ENCODE data around the gene CRYL1. TPM values are rescaled to one million over a fixed set of nuclear protein-coding genes. Genes with fewer than 3 reads are reported as not detected.

CRYL1 gene
- total and polyA plus RNA-seq, 2 experiments from 2014 or later: 11.3 to 16.1 TPM

DNA sequence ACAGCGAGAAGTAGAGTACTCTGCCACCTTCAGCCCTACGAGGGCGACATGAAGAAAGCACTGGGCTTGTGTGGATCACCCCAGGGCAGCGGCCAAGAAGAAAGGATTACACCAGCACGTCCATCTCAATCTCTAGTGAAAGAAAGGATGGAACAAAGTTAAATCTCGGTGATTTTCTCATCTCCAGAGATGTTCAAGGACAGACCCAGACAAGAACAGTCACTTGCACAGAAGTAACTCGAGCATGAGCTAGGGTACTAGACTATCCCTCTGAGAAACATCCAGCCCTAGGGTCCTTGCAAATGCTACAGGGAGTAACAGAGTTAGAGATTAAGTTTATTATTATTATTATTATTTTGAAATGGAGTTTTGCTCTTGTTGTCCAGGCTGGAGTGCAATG lies 106.7 kb downstream of the CRYL1 start:
- Histone ChIP-seq H3K4me1 (ENCODE audit: insufficient read depth) (peaks cover 4% of the 10 kb centered on the region; the same call in 1 of the 2 replicates), H3K27me3 (replicated peaks; ENCODE audit: insufficient read depth) (no peaks in the 10 kb centered on the region), H3K4me2 (ENCODE audit: unreplicated experiment) (no peak overlapping the region), H3K9me2 (ENCODE audit: insufficient read depth) (no peaks in the 10 kb centered on the region), H3K79me2 (ENCODE audit: insufficient read depth) (no peaks in the 10 kb centered on the region), H3K4me3 (no peak overlapping the region), H3K36me3 (ENCODE audit: low read depth) (no peaks in the 10 kb centered on the region), H3F3A (ENCODE audit: insufficient read depth) (peaks cover 13% of the 10 kb centered on the region; the same call in 1 of the 2 replicates), H4K20me1 (ENCODE audit: insufficient read depth) (no peaks in the 10 kb centered on the region), H3K27ac (0 out of 2 replicates have a peak overlapping the region, but pooled peaks have one; percentile 72), H3K9me3 (ENCODE audit: low read depth) (no peaks in the 10 kb centered on the region), H3K9ac (no peak overlapping the region), H2AFZ (no peak overlapping the region)
- in situ Hi-C loops (cut with MboI): no loop called here
- TF ChIP-seq EZH2phosphoT487 (IDR thresholded peaks at IDR 0.05; ENCODE audit: insufficient read depth, low read depth) (no peak), EZH2 (IDR thresholded peaks at IDR 0.05; ENCODE audit: insufficient read depth, poor library complexity, severe bottlenecking) (no peak)
- DNase-seq: no peak
- 89 to 91% methylated on average over 7 of the region's 7 CpGs for WGBS, 2 experiments (ENCODE audit: low coverage in 1 of 2, low lambda C conversion rate in 2 of 2, missing lambda C conversion rate in 2 of 2)

DNA sequence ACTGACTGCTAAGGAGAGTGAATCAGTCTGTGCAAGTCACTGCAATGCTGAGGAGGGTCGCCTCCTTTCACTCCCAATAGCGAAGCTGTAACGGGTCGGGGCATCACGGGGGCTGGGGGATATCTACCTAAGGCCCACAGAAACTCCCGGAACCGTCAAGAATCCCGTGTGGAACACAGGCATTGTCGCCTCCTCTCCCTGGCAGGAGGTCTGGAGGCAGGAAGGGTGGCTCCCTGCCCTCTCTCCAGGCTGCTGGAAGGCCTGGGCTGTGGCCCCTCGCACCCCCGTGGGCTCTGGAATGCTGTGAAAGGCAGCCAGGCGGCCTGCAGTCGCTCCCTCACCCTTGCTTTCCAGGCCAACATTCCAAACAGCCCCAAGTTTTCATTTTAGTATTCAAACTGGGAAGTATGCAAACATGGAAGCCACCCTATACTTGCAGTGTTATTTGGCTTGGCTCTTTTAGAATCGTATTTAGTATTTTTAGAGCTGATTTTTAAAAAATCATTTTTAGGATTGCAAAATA lies 109.4 kb downstream of the CRYL1 start:
- H2AFZ ChIP-seq: no peak overlapping the region
- peaks cover 4% of the 10 kb centered on the region; the same call in 1 of the 2 replicates for H3K4me1 ChIP-seq (ENCODE audit: insufficient read depth)
- no peak for TF ChIP-seq EZH2phosphoT487 (IDR thresholded peaks at IDR 0.05; ENCODE audit: insufficient read depth, low read depth)
- TF ChIP-seq EZH2 (IDR thresholded peaks at IDR 0.05; ENCODE audit: insufficient read depth, poor library complexity, severe bottlenecking): no peak
- H4K20me1 ChIP-seq (ENCODE audit: insufficient read depth): no peaks in the 10 kb centered on the region
- H3K9ac ChIP-seq: no peak overlapping the region
- no peaks in the 10 kb centered on the region for H3K9me2 ChIP-seq (ENCODE audit: insufficient read depth)
- H3K27ac ChIP-seq: no peak overlapping the region
- H3K4me2 ChIP-seq (ENCODE audit: unreplicated experiment): no peak overlapping the region
- H3K79me2 ChIP-seq (ENCODE audit: insufficient read depth): no peaks in the 10 kb centered on the region
- in situ Hi-C loops (cut with MboI): no loop called here
- peaks cover 13% of the 10 kb centered on the region; the same call in 1 of the 2 replicates for H3F3A ChIP-seq (ENCODE audit: insufficient read depth)
- H3K27me3 ChIP-seq (replicated peaks; ENCODE audit: insufficient read depth): no peaks in the 10 kb centered on the region
- no peak for DNase-seq
- H3K36me3 ChIP-seq (ENCODE audit: low read depth): no peaks in the 10 kb centered on the region
- WGBS, 2 experiments (ENCODE audit: low coverage in 1 of 2, low lambda C conversion rate in 2 of 2, missing lambda C conversion rate in 2 of 2): 74 to 88% methylated on average over 13 to 14 of the region's 14 CpGs
- no peaks in the 10 kb centered on the region for H3K9me3 ChIP-seq (ENCODE audit: low read depth)
- no peak overlapping the region for H3K4me3 ChIP-seq

DNA sequence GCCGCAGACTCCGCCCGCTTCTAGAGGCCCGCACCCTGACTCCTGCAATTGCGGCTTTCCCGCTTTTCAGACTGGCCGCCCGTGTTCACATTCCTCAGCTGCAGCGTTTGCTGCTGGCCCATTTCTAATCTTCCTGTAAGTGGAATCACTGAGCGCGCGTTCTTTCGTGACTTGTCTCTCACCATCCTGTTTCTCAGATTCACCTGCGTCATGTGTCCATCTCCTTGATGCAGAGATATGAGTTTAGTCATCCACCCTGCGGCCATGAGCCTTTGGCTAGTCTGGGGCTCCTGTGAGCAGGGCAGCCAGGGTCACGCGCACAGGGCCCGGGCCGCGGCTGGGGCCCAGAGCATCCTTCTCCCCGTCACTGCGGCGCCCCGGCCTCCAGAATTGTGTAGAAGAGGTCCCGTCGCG lies 110.0 kb downstream of the CRYL1 start:
- no peak for TF ChIP-seq EZH2 (IDR thresholded peaks at IDR 0.05; ENCODE audit: insufficient read depth, poor library complexity, severe bottlenecking)
- TF ChIP-seq EZH2phosphoT487 (IDR thresholded peaks at IDR 0.05; ENCODE audit: insufficient read depth, low read depth): no peak
- 97 to 100% methylated on average over 27 of the region's 27 CpGs for WGBS, 2 experiments (ENCODE audit: low coverage in 1 of 2, low lambda C conversion rate in 2 of 2, missing lambda C conversion rate in 2 of 2)
- peaks cover 13% of the 10 kb centered on the region; the same call in 1 of the 2 replicates for H3F3A ChIP-seq (ENCODE audit: insufficient read depth)
- no peak overlapping the region for H3K9ac ChIP-seq
- H3K4me1 ChIP-seq (ENCODE audit: insufficient read depth): peaks cover 4% of the 10 kb centered on the region; the same call in 1 of the 2 replicates
- H2AFZ ChIP-seq: no peak overlapping the region
- H3K4me2 ChIP-seq (ENCODE audit: unreplicated experiment): no peak overlapping the region
- no peak overlapping the region for H3K4me3 ChIP-seq
- no peak overlapping the region for H3K27ac ChIP-seq
- no peak for DNase-seq
- no peaks in the 10 kb centered on the region for H3K9me2 ChIP-seq (ENCODE audit: insufficient read depth)
- no peaks in the 10 kb centered on the region for H3K27me3 ChIP-seq (replicated peaks; ENCODE audit: insufficient read depth)
- in situ Hi-C loops (cut with MboI): no loop called here
- no peaks in the 10 kb centered on the region for H3K79me2 ChIP-seq (ENCODE audit: insufficient read depth)
- H3K9me3 ChIP-seq (ENCODE audit: low read depth): no peaks in the 10 kb centered on the region
- no peaks in the 10 kb centered on the region for H4K20me1 ChIP-seq (ENCODE audit: insufficient read depth)
- H3K36me3 ChIP-seq (ENCODE audit: low read depth): no peaks in the 10 kb centered on the region

DNA sequence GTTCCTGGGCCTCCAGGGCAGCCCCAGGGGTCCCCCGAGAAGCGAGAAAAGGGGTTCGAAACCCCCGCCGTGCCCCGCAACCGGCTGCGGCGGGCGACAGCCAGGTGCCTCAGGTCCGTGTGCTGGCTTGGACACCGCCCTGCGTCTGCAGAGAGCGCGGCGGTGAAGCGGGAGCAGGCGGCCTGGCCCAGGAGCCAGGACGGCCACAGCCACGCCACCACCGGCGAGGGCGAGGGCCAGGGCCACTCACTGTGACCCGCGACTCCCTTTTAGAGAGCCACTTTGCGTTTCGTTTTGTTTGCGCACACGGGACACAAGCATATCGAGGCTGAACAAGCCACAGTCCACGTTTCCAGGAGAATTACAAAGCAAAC lies 110.4 kb downstream of the CRYL1 start:
- in situ Hi-C loops (cut with MboI): no loop called here
- Histone ChIP-seq H3K36me3 (ENCODE audit: low read depth) (no peaks in the 10 kb centered on the region), H3K27me3 (replicated peaks; ENCODE audit: insufficient read depth) (no peaks in the 10 kb centered on the region), H4K20me1 (ENCODE audit: insufficient read depth) (no peaks in the 10 kb centered on the region), H3F3A (ENCODE audit: insufficient read depth) (peaks cover 13% of the 10 kb centered on the region; the same call in 1 of the 2 replicates), H3K9me2 (ENCODE audit: insufficient read depth) (no peaks in the 10 kb centered on the region), H3K4me3 (no peak overlapping the region), H3K27ac (no peak overlapping the region), H3K9ac (no peak overlapping the region), H3K4me2 (ENCODE audit: unreplicated experiment) (no peak overlapping the region), H2AFZ (no peak overlapping the region), H3K79me2 (ENCODE audit: insufficient read depth) (no peaks in the 10 kb centered on the region), H3K4me1 (ENCODE audit: insufficient read depth) (peaks cover 2% of the 10 kb centered on the region; the same call in 1 of the 2 replicates), H3K9me3 (ENCODE audit: low read depth) (no peaks in the 10 kb centered on the region)
- no peak for DNase-seq
- TF ChIP-seq EZH2 (IDR thresholded peaks at IDR 0.05; ENCODE audit: insufficient read depth, poor library complexity, severe bottlenecking) (no peak), EZH2phosphoT487 (IDR thresholded peaks at IDR 0.05; ENCODE audit: insufficient read depth, low read depth) (no peak)
- WGBS, 2 experiments (ENCODE audit: low coverage in 1 of 2, low lambda C conversion rate in 2 of 2, missing lambda C conversion rate in 2 of 2): 93 to 94% methylated on average over 30 of the region's 31 CpGs

All from GM23248 (cell line).